ENCODE data around the gene JUND. TPM values are rescaled to one million over a fixed set of nuclear protein-coding genes. Genes with fewer than 3 reads are reported as not detected.

JUND gene
- polyA plus RNA-seq, 1 donor (not counting 4 experiments of a cell fraction or from before 2014, with no cell fraction given) = 17.2 TPM

- H3K9me3 ChIP-seq (ENCODE audit: control insufficient read depth, low read depth, low read length) = no peaks in the 10 kb centered on the region
- H3K4me1 ChIP-seq (ENCODE audit: control insufficient read depth, extremely low read depth, insufficient read depth, low read length) = no peaks in the 10 kb centered on the region
- H3K36me3 ChIP-seq (ENCODE audit: control insufficient read depth in 2 of 2, extremely low read depth in 1 of 2, insufficient read depth in 2 of 2, low read length in 2 of 2) = peaks cover 31 to 44% of the 10 kb centered on the region in 2 experiments
- no peaks in the 10 kb centered on the region for H4K20me1 ChIP-seq (ENCODE audit: control insufficient read depth, extremely low read depth, insufficient read depth, low read length)
- dilution Hi-C loops (cut with MboI; ENCODE audit: extremely low pct_ligation_motif_present, low sequenced_read_pairs) = no loop called here
- H3K79me2 ChIP-seq (ENCODE audit: control insufficient read depth, insufficient read depth, low read length) = no peaks in the 10 kb centered on the region
- DNase-seq (ENCODE audit: low read depth, low spot score) (no peak), FAIRE-seq (no peak)
- no peak overlapping the region for H3K4me3 ChIP-seq (ENCODE audit: control insufficient read depth in 2 of 3, extremely low read depth in 1 of 3, insufficient read depth in 2 of 3, low read depth in 1 of 3, low read length in 3 of 3)
- no peaks in the 10 kb centered on the region for H3K9me1 ChIP-seq (ENCODE audit: control insufficient read depth, extremely low read depth, insufficient read depth, low read length)
- H3K4me2 ChIP-seq (ENCODE audit: control insufficient read depth, extremely low read depth, insufficient read depth, low read depth, low read length) = no peak overlapping the region
- H2AFZ ChIP-seq (ENCODE audit: control insufficient read depth, low read length) = no peak overlapping the region
- TF ChIP-seq EZH2 (IDR thresholded peaks at IDR 0.05; ENCODE audit: low read length) (no peak), CTCF (optimal IDR thresholded peaks at IDR 0.05 in 1 of 3, IDR thresholded peaks at IDR 0.05 in 1 of 3, conservative IDR thresholded peaks at IDR 0.05 in 1 of 3; ENCODE audit: extremely low read depth in 1 of 3, insufficient read depth in 2 of 3, low read length in 3 of 3) (no peak)
- H3K27me3 ChIP-seq (ENCODE audit: control insufficient read depth, extremely low read depth, insufficient read depth, low read length) = no peaks in the 10 kb centered on the region
- H3K27ac ChIP-seq (ENCODE audit: control insufficient read depth, insufficient read depth, low read length) = no peak overlapping the region
- H3K9ac ChIP-seq (ENCODE audit: control insufficient read depth, extremely low read depth, insufficient read depth, low read length) = no peak overlapping the region
Observed at GRCh38 chr19:18310118-18310909, 28.9 kb upstream of the JUND start.

GRCh38 chr19:18309525-18310064 is 28.2 kb upstream of the JUND start:
- H3K36me3 ChIP-seq (ENCODE audit: control insufficient read depth in 2 of 2, extremely low read depth in 1 of 2, insufficient read depth in 2 of 2, low read length in 2 of 2) = peaks cover 29 to 43% of the 10 kb centered on the region in 2 experiments
- no peaks in the 10 kb centered on the region for H3K9me1 ChIP-seq (ENCODE audit: control insufficient read depth, extremely low read depth, insufficient read depth, low read length)
- no peak overlapping the region for H3K4me2 ChIP-seq (ENCODE audit: control insufficient read depth, extremely low read depth, insufficient read depth, low read depth, low read length)
- dilution Hi-C loops (cut with MboI; ENCODE audit: extremely low pct_ligation_motif_present, low sequenced_read_pairs) = no loop called here
- no peaks in the 10 kb centered on the region for H3K27me3 ChIP-seq (ENCODE audit: control insufficient read depth, extremely low read depth, insufficient read depth, low read length)
- no peak for DNase-seq (ENCODE audit: low read depth, low spot score)
- no peak for TF ChIP-seq CTCF (optimal IDR thresholded peaks at IDR 0.05 in 1 of 3, IDR thresholded peaks at IDR 0.05 in 1 of 3, conservative IDR thresholded peaks at IDR 0.05 in 1 of 3; ENCODE audit: extremely low read depth in 1 of 3, insufficient read depth in 2 of 3, low read length in 3 of 3)
- TF ChIP-seq EZH2 (IDR thresholded peaks at IDR 0.05; ENCODE audit: low read length) = no peak
- no peak overlapping the region for H3K27ac ChIP-seq (ENCODE audit: control insufficient read depth, insufficient read depth, low read length)
- H3K4me3 ChIP-seq (ENCODE audit: control insufficient read depth in 2 of 3, extremely low read depth in 1 of 3, insufficient read depth in 2 of 3, low read depth in 1 of 3, low read length in 3 of 3) = no peak overlapping the region
- no peaks in the 10 kb centered on the region for H3K4me1 ChIP-seq (ENCODE audit: control insufficient read depth, extremely low read depth, insufficient read depth, low read length)
- H4K20me1 ChIP-seq (ENCODE audit: control insufficient read depth, extremely low read depth, insufficient read depth, low read length) = no peaks in the 10 kb centered on the region
- H3K9ac ChIP-seq (ENCODE audit: control insufficient read depth, extremely low read depth, insufficient read depth, low read length) = no peak overlapping the region
- no peaks in the 10 kb centered on the region for H3K79me2 ChIP-seq (ENCODE audit: control insufficient read depth, insufficient read depth, low read length)
- FAIRE-seq = no peak
- H3K9me3 ChIP-seq (ENCODE audit: control insufficient read depth, low read depth, low read length) = no peaks in the 10 kb centered on the region
- no peak overlapping the region for H2AFZ ChIP-seq (ENCODE audit: control insufficient read depth, low read length)
